SHP77 treated with DMSO at 0.1 percent for 48 hours (cell line): ENCODE data around the gene OVCA2.
A peak's percentile ranks its signal among the peaks of the same experiment; 100 is the strongest.

ENCODE experiments used
- DNase-seq: peaks from one replicate; lab custom pipeline; 2025; lab: John Stamatoyannopoulos, UW

Gene OVCA2

GRCh38 chr17:2034157-2034556, 7.7 kb upstream of the OVCA2 start:
- DNase-seq: no peak

- no peak for DNase-seq
Measured at GRCh38 chr17:2034806-2035540, 6.8 kb upstream of the OVCA2 start.

GRCh38 chr17:2035541-2036488, 6.0 kb upstream of the OVCA2 start:
- DNase-seq: no peak

GRCh38 chr17:2037155-2037554, 4.7 kb upstream of the OVCA2 start:
- DNase-seq: no peak

GRCh38 chr17:2040219-2040827, 1.5 kb upstream of the OVCA2 start:
- DNase-seq: no peak

DNA sequence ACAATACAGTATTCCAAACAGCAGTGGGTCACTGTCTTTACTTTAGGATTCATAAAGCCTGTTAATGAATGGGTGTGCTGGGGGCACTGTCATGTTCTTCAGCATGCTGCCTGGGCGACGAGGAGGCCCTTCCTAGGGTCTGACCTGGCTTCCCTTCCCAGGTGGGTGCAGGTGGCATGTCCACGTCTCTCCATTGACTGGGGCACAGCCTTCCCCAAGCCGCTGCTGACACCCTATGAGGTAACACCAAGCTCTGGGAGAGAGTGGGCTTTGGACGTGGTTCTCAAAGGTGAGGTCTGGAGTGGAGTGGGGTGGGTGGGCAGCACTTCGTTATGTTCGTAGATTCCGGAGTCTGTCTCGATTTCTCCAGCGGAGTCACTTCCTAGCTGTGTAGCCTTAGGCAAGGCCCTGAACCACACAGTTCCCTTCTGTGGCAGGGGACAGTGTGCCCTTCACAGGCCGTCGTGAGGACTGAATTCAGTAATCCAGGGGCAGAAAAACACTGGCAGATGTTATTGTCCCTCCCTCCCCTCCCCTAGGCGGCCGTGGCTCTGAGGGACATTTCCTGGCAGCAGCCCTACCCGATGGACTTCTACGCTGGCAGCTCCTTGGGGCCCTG, 771 bp upstream of the OVCA2 start:
- DNase-seq: peak; percentile 61

- peak; percentile 30 for DNase-seq
Measured at GRCh38 chr17:2042390-2042847, 597 bp downstream of the OVCA2 start.

- no peak for DNase-seq
Measured at GRCh38 chr17:2042933-2043332, 1.1 kb downstream of the OVCA2 start.

- no peak for DNase-seq
Measured at GRCh38 chr17:2043785-2044184, 2.0 kb downstream of the OVCA2 start.

DNA sequence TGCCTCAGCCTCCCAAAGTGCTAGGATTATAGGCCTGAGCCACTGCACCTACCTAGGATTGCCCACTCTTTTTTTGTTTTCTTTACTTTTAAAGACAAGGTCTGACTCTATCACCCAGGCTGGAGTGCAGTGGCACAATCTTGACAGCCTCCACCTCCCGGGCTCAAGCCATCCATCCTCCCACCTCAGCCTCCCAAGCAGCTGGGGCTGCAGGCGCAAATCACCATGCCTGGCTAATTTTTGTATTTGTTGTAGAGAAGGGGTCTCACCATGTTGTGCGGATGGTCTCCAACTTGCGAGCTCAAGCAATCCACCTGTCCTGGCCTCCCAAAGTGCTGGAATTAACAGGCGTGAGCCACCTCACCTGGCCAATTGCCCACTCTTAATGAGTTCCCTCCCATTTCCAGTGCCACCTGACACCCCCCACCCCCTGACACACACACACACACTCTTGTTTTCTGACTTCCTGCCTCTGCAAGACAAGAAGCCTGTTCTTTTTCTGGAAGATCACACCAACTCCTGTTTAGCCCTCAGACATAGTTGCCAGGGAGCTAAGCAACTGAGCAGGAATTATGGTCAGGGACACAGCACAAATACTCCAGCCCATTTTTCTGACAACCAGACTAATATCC, 2.6 kb downstream of the OVCA2 start:
- no peak for DNase-seq

DNA sequence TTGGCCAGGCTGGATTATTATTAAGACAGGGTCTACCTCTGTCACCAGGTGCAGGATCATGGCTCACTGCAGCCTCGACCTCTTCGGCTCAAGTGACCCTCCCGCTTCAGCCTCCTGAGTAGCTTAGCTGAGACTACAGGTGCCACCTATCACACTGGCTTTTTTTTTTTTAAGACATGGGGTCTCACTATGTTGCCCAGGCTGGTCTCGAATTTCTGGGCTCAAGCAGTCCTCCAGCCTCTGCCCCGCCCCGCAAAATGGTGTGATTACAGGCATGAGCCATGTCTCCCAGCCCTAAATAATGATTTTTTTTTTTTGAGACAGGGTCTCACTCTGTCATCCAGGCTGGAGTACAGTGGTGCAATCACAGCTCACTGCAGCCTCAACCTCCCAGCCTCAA, 5.8 kb downstream of the OVCA2 start:
- no peak for DNase-seq

GRCh38 chr17:2048805-2049204, 7.0 kb downstream of the OVCA2 start:
- no peak for DNase-seq

DNA sequence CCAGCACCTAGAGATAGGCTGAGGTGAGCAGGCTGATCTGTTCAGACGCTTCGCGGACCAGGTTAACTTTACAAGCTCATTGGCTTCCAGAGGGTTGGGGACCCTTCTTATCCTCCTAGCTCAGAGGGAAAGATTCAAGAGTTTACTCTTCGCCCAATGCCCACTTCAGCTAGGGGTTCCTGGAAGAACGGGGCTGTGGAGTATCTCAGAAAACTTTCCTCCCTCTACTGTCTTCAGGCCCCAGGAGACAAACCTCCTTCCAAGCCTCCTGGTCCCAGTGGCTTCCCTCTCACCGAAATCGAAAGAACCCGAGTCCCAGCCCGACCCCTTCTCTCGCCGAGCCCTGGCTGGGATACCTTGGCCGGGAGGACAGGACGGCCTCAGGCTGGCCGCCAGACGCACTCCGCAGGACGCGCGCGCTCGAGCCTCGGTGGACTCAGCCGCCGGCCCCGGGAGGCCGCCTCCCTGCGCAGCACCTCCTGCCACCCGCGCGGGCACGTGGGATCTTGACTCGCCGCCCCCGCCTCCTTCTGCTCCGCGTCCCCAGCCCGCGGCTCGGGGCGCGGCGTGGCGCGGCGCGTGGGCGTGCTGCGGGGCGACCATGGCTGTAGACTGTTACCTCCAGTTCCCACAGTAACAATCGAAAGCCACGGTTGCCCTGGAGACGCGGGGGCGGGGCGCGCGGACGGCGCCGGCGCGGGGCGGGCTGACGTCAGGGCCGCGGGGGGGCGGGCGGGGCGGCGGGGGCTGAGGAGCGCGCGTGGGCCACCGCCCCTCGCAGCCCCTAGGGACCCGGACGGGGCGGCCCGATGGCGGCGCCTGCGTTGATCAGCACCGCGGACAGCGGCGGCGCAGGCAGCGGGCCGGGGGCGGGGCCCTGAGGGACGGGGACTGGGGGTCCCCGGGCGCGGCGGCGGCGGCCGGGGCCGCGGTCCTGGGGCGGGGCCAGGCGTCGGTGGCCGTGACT, 7.8 kb downstream of the OVCA2 start:
- peak; percentile 20 for DNase-seq

DNA sequence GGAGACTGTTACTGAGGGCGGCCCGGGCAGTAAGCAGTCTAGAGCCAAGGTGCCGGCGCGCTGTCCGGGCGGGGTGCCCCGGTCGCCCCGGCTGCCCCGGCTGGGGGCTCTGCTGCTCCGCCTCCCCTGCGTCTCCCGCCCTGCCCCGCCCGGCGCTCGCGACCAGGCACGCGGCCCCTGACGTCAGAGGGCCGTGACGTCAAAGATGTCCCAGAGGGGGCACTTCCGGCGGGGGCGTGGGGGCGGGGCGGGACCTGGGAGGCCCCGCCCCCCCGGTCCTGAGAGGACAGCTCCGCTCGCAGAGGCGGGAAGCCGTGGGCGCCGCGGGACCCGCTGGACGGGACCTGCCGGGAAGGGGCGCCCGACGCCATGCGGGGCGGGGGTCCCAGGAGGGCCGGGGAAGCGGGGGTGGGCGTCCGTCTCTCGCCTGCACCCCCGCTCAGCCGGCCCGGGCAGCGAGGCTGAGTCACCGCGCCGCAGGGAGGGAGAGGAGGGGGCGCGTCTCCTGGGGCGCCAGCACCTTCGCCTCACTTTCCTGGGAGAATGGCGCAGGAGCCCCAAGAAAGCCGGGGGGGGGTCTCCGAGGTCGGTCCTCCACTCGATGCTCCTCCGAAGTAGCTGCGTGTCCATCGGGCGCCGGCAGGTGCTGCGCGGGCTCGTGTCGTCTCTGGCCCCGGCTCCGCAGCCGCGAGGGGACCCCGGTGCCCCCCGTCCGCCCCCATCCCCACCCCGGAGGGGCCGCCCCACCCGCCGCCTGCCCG, 8.7 kb downstream of the OVCA2 start:
- peak; percentile 48 for DNase-seq

GRCh38 chr17:2051061-2051932, 9.5 kb downstream of the OVCA2 start:
- DNase-seq: no peak

GRCh38 chr17:2051933-2052559, 10.2 kb downstream of the OVCA2 start:
- DNase-seq: no peak

- DNase-seq: peak; percentile 23
Measured at GRCh38 chr17:2053380-2054261, 11.8 kb downstream of the OVCA2 start.

DNA sequence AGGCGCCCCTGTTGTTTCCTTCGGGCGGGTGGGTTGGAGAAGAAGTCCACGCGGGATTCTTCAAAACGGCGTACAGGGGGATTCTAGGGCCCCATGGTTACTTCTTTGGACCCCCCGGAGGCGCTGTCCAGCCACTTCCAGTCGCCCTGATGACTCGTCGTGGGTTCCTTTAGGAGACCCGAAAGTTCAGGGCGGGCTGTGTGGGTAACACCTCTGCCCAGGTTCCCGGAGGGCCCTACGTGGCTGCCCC, 12.4 kb downstream of the OVCA2 start:
- DNase-seq: no peak
